Measurements from ENCODE around the gene CALCB. TPM values are rescaled to one million over a fixed set of nuclear protein-coding genes. Genes with fewer than 3 reads are reported as not detected.

CALCB gene
- polyA plus RNA-seq, 1 donor from 2014 or later = not detected

GRCh38 chr11:15097411-15097810, 24.0 kb downstream of the CALCB start:
- no peak overlapping the region for H3K4me2 ChIP-seq (ENCODE audit: low read length)
- no peaks in the 10 kb centered on the region for H3K79me2 ChIP-seq (replicated peaks; ENCODE audit: insufficient read depth, low read length)
- no peaks in the 10 kb centered on the region for H3K9me2 ChIP-seq (ENCODE audit: insufficient read depth, low read length)
- no peak overlapping the region for H3K9ac ChIP-seq (ENCODE audit: low read length)
- H3K27ac ChIP-seq (ENCODE audit: low read length) = no peak overlapping the region
- no peaks in the 10 kb centered on the region for H4K20me1 ChIP-seq (ENCODE audit: insufficient read depth)
- TF ChIP-seq REST (IDR thresholded peaks at IDR 0.05; ENCODE audit: borderline replicate concordance) (no peak), TAF1 (IDR thresholded peaks at IDR 0.05; ENCODE audit: low read depth) (no peak), SMC3 (conservative IDR thresholded peaks at IDR 0.05; ENCODE audit: poor library complexity) (no peak), MXI1 (conservative IDR thresholded peaks at IDR 0.05; ENCODE audit: poor library complexity, severe bottlenecking) (no peak), EP300 (conservative IDR thresholded peaks at IDR 0.05; ENCODE audit: poor library complexity, severe bottlenecking) (no peak), EZH2 (IDR thresholded peaks at IDR 0.05; ENCODE audit: borderline replicate concordance, insufficient read depth, low read length, poor library complexity, severe bottlenecking) (no peak), POLR2AphosphoS5 (IDR thresholded peaks at IDR 0.05) (no peak), CTCF (IDR thresholded peaks at IDR 0.05; ENCODE audit: poor library complexity, severe bottlenecking) (no peak), RAD21 (conservative IDR thresholded peaks at IDR 0.05) (no peak)
- H3F3A ChIP-seq (ENCODE audit: insufficient read depth, low read length, poor library complexity, severe bottlenecking) = no peaks in the 10 kb centered on the region
- H3K27me3 ChIP-seq (ENCODE audit: insufficient read depth, low read depth, low read length) = no peaks in the 10 kb centered on the region
- no peaks in the 10 kb centered on the region for H3K9me3 ChIP-seq (ENCODE audit: low read length)
- H3K4me3 ChIP-seq (ENCODE audit: low read length) = no peak overlapping the region
- no peaks in the 10 kb centered on the region for H3K36me3 ChIP-seq (ENCODE audit: insufficient read depth, low read length)
- H2AFZ ChIP-seq (ENCODE audit: low read depth, low read length) = no peak overlapping the region

GRCh38 chr11:15099267-15099666, 25.9 kb downstream of the CALCB start:
- Histone ChIP-seq H3K27me3 (ENCODE audit: insufficient read depth, low read depth, low read length) (no peaks in the 10 kb centered on the region), H3K36me3 (ENCODE audit: insufficient read depth, low read length) (no peaks in the 10 kb centered on the region), H4K20me1 (ENCODE audit: insufficient read depth) (no peaks in the 10 kb centered on the region), H3K27ac (ENCODE audit: low read length) (no peak overlapping the region), H3K79me2 (replicated peaks; ENCODE audit: insufficient read depth, low read length) (no peaks in the 10 kb centered on the region), H3K9me3 (ENCODE audit: low read length) (no peaks in the 10 kb centered on the region), H3K9me2 (ENCODE audit: insufficient read depth, low read length) (no peaks in the 10 kb centered on the region), H3K4me3 (ENCODE audit: low read length) (no peak overlapping the region), H2AFZ (ENCODE audit: low read depth, low read length) (no peak overlapping the region), H3K9ac (ENCODE audit: low read length) (no peak overlapping the region), H3K4me2 (ENCODE audit: low read length) (no peak overlapping the region), H3F3A (ENCODE audit: insufficient read depth, low read length, poor library complexity, severe bottlenecking) (no peaks in the 10 kb centered on the region)
- TF ChIP-seq RAD21 (conservative IDR thresholded peaks at IDR 0.05) (no peak), POLR2AphosphoS5 (IDR thresholded peaks at IDR 0.05) (no peak), EP300 (conservative IDR thresholded peaks at IDR 0.05; ENCODE audit: poor library complexity, severe bottlenecking) (no peak), REST (IDR thresholded peaks at IDR 0.05; ENCODE audit: borderline replicate concordance) (no peak), TAF1 (IDR thresholded peaks at IDR 0.05; ENCODE audit: low read depth) (no peak), SMC3 (conservative IDR thresholded peaks at IDR 0.05; ENCODE audit: poor library complexity) (no peak), MXI1 (conservative IDR thresholded peaks at IDR 0.05; ENCODE audit: poor library complexity, severe bottlenecking) (no peak), CTCF (IDR thresholded peaks at IDR 0.05; ENCODE audit: poor library complexity, severe bottlenecking) (no peak)

Measured in neural cell (in vitro differentiated cells).